Suprapubic skin (tissue), 4 donors: ENCODE measurements around the gene LRCOL1. TPM values are rescaled to one million over a fixed set of nuclear protein-coding genes. Genes with fewer than 3 reads are reported as not detected.

Experiments
- DNase-seq, 2 donors: peaks; one replicate each; pipeline ENCODE4 v3.0.0-alpha.2; 2019; ENCODE audit warnings: low spot score in 2 of 2
- H3K27ac ChIP-seq: fragments of 200-600 bp; sonication (generic); one replicate; pipeline ENCODE4 v1.5.1; 2019
- H3K27me3 ChIP-seq: fragments of 200-600 bp; sonication (generic); one replicate; pipeline ENCODE4 v1.5.1; 2019
- H3K36me3 ChIP-seq: fragments of 200-600 bp; sonication (generic); one replicate; pipeline ENCODE4 v1.5.1; 2019
- H3K4me1 ChIP-seq: fragments of 200-600 bp; sonication (generic); one replicate; pipeline ENCODE4 v1.5.1; 2019
- H3K4me3 ChIP-seq: fragments of 200-600 bp; sonication (generic); one replicate; pipeline ENCODE4 v1.5.1; 2019; ENCODE audit warnings: mild to moderate bottlenecking
- H3K9me3 ChIP-seq: fragments of 200-600 bp; sonication (generic); one replicate; pipeline ENCODE4 v1.5.1; 2019
- CTCF ChIP-seq, 2 donors: fragments of 200-600 bp in 1 of 2; fragments of 450-650 bp in 1 of 2; sonication (generic) in 1 of 2; IDR thresholded peaks; one replicate each; pipeline ENCODE4 v1.5.1; 2016 to 2019; ENCODE audit warnings: antibody characterized with exemption in 2 of 2, mild to moderate bottlenecking in 1 of 2, moderate library complexity in 1 of 2
- EP300 ChIP-seq: sonication (generic); formaldehyde crosslinking; IDR thresholded peaks from one replicate; pipeline ENCODE4 v1.6.1; 2017; ENCODE audit warnings: antibody characterized with exemption
- POLR2A ChIP-seq, 2 donors: fragments of 450-650 bp; IDR thresholded peaks; one replicate each; pipeline ENCODE4 v1.6.1; 2017; ENCODE audit warnings: antibody characterized with exemption in 2 of 2, mild to moderate bottlenecking in 2 of 2, moderate library complexity in 2 of 2
- POLR2AphosphoS5 ChIP-seq, 3 donors: sonication (generic); formaldehyde crosslinking; IDR thresholded peaks; one replicate each; pipeline ENCODE4 v1.6.1; 2017; ENCODE audit warnings: antibody characterized with exemption in 3 of 3
- WGBS: methylation state at CpG from one replicate; pipeline ENCODE4 v1.1.5; 2018; 5-methylcytosine and 5-hydroxymethylcytosine counted together
- total RNA-seq, 4 donors: library from RNA; depleted of rRNA; stranded (reverse); fragments of >200 nt; gene quantifications; one replicate each; pipeline ENCODE4 v1.1.0, GENCODE V29; 2016

LRCOL1 gene
- total RNA-seq, 4 donors from 2014 or later = not detected

GRCh38 chr12:132635076-132635955 lies 24.9 kb upstream of the LRCOL1 start:
- no peaks in the 10 kb centered on the region for H3K9me3 ChIP-seq
- H3K4me1 ChIP-seq = peaks cover 2% of the 10 kb centered on the region
- H3K4me3 ChIP-seq = no peak overlapping the region
- H3K27ac ChIP-seq = no peak overlapping the region
- peaks cover 86% of the 10 kb centered on the region for H3K36me3 ChIP-seq
- no peak for TF ChIP-seq EP300
- no peak for TF ChIP-seq POLR2A (IDR thresholded peaks at IDR 0.05)
- no peak for TF ChIP-seq CTCF (IDR thresholded peaks at IDR 0.05)
- TF ChIP-seq POLR2AphosphoS5 (IDR thresholded peaks at IDR 0.05) = no peak
- no peaks in the 10 kb centered on the region for H3K27me3 ChIP-seq
- no peak for DNase-seq
- WGBS = 99% methylated on average over 26 of the region's 29 CpGs

GRCh38 chr12:132634411-132634990 lies 24.1 kb upstream of the LRCOL1 start:
- Histone ChIP-seq H3K27me3 (no peaks in the 10 kb centered on the region), H3K36me3 (peaks cover 90% of the 10 kb centered on the region), H3K27ac (no peak overlapping the region), H3K4me1 (peaks cover 2% of the 10 kb centered on the region), H3K4me3 (no peak overlapping the region), H3K9me3 (no peaks in the 10 kb centered on the region)
- no peak for DNase-seq
- TF ChIP-seq EP300 (no peak), CTCF (IDR thresholded peaks at IDR 0.05) (no peak), POLR2A (IDR thresholded peaks at IDR 0.05) (no peak), POLR2AphosphoS5 (IDR thresholded peaks at IDR 0.05) (no peak)
- 95% methylated on average over 21 of the region's 21 CpGs for WGBS

GRCh38 chr12:132633901-132634300 lies 23.5 kb upstream of the LRCOL1 start:
- Histone ChIP-seq H3K4me3 (no peak overlapping the region), H3K9me3 (no peaks in the 10 kb centered on the region), H3K27me3 (no peaks in the 10 kb centered on the region), H3K36me3 (peaks cover 95% of the 10 kb centered on the region), H3K4me1 (peaks cover 2% of the 10 kb centered on the region), H3K27ac (no peak overlapping the region)
- 90% methylated on average over 10 of the region's 10 CpGs for WGBS
- TF ChIP-seq EP300 (no peak), CTCF (IDR thresholded peaks at IDR 0.05) (no peak), POLR2A (IDR thresholded peaks at IDR 0.05) (no peak), POLR2AphosphoS5 (IDR thresholded peaks at IDR 0.05) (no peak)
- no peak for DNase-seq

DNA sequence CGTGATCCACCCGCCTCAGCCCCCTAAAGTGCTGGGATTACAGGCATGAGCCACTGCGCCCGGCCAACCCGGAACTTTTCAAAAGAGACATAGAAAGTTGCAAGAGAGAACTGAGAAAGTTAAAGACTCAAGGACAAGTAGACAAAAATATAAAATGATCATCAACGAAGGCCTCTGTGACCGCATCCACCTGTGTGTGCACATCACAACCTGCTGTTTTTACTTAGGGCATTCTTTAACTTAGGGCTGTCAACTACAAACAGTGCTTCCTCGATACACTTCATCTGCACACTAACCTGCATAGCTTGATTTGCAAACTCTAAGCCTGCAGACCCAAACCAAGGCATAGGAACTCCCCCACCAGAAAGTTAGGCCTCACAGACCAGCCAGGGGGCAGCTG lies 23.0 kb upstream of the LRCOL1 start:
- no peak for DNase-seq
- Histone ChIP-seq H3K4me1 (no peaks in the 10 kb centered on the region), H3K27ac (no peak overlapping the region), H3K9me3 (no peaks in the 10 kb centered on the region), H3K27me3 (no peaks in the 10 kb centered on the region), H3K36me3 (peaks cover 91% of the 10 kb centered on the region), H3K4me3 (no peak overlapping the region)
- 97% methylated on average over 8 of the region's 8 CpGs for WGBS
- TF ChIP-seq POLR2A (IDR thresholded peaks at IDR 0.05) = no peak
- TF ChIP-seq EP300 = no peak
- no peak for TF ChIP-seq CTCF (IDR thresholded peaks at IDR 0.05)
- TF ChIP-seq POLR2AphosphoS5 (IDR thresholded peaks at IDR 0.05) = no peak

GRCh38 chr12:132632521-132633228 lies 22.3 kb upstream of the LRCOL1 start:
- H3K36me3 ChIP-seq = peaks cover 84% of the 10 kb centered on the region
- no peak for TF ChIP-seq POLR2A (IDR thresholded peaks at IDR 0.05)
- TF ChIP-seq POLR2AphosphoS5 (IDR thresholded peaks at IDR 0.05) = no peak
- no peak for TF ChIP-seq EP300
- no peak for TF ChIP-seq CTCF (IDR thresholded peaks at IDR 0.05)
- no peak overlapping the region for H3K27ac ChIP-seq
- WGBS = 88% methylated on average over 17 of the region's 17 CpGs
- no peaks in the 10 kb centered on the region for H3K9me3 ChIP-seq
- H3K27me3 ChIP-seq = no peaks in the 10 kb centered on the region
- DNase-seq = no peak
- H3K4me1 ChIP-seq = no peaks in the 10 kb centered on the region
- no peak overlapping the region for H3K4me3 ChIP-seq
